CD4-positive, alpha-beta T cell treated with Interleukin-17A for 1 hour (primary cell): Measurements from ENCODE around the gene NRP1.
"Not testable (repeated sequence)": the region's sequence is repeated elsewhere in the genome, so short reads cannot be mapped to it uniquely, and the experiment has no call there.

Source experiments
- DNase-seq: peaks from one replicate; pipeline ENCODE4 v3.0.0-alpha.2; 2020

The NRP1 gene

DNA sequence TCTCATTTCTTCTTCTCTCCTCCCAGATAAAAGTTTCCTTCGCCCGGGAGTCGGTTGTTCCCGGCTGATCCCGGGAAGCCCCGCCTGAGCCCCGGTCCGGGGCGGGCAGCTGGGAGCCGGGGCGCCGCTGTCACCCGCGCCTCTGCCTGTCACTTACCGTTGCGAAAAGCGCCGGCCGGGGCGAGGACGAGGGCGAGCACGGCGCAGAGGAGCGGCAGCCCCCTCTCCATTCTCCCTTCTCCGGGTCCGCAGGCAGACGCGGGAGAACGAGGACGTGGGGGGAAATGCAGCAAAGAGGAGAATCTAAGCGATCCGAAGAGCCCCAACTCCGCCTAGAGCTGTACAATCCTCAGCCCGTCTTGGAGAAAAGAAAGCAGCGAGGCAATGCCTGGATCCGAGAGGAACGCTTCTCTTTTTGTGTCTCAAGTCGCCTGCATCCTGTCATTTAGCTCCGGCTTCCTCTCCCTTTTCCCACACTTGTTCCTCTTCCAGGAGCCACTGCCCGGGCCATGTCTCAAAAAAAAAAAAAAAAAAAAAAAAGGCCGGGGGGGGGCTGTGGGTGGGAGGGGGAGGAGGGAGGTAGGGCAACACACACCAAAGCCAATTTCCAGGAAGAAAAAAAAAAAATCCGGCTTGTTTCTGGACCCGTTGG lies at the start of gene NRP1:
NRP1 (minus strand) TSS at position 515 of the 652 bp plus-strand sequence; CDS start at position 230, 285 bp downstream.
- no peak for DNase-seq

DNA sequence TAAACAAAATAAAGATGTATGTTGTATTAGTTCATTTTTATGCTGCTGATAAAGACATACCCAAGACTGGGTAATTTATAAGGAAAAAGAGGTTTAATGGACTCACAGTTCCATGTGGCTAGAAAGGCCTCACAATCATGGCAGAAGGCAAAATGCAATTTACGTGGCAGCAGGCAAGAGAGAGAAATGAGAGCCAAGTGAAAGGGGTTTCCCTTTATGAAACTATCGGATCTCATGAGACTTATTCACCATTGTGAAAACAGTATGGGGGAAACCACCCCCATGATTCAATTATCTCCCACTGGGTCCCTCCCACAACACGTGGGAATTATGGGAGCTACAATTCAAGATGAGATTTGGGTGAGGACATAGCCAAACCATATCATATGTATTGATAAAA lies 49.7 kb upstream of the NRP1 start:
- not testable (repeated sequence) for DNase-seq

DNA sequence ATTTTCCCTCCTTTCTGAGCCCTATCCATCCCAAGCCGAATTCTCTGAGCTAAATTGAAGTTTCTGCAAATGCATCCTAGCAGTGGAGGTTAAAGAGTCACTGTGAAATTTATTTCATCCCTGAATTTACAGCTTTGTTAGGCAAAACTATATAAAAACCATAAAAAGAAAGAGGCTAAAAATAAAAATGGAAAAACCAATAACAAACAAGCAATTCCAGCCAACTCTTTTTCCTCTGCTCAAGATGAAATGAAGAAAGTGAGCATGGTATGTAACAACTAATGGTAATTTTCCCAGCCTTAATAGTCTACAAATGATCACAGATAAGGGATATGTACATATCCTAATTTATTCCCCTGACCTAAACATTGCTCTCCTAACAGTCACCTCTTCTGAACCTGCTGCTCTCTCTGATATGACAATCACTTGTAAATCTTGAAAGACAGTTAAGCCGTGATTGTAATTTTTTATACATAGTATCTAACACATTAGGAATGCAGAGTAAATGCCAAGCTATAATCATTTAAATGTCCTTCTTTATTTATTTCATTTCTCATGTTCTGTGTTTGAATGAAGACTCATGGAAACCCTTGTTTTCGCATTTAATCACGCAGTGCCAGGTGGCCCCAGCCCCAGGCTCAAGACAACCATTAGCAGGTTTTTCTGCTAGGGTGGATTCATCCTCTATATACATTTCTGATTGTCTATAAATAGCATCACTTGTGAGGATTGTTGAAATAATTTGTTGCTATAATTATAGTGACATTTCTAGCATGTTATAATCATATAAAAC lies 48.6 kb upstream of the NRP1 start:
- no peak for DNase-seq

DNA sequence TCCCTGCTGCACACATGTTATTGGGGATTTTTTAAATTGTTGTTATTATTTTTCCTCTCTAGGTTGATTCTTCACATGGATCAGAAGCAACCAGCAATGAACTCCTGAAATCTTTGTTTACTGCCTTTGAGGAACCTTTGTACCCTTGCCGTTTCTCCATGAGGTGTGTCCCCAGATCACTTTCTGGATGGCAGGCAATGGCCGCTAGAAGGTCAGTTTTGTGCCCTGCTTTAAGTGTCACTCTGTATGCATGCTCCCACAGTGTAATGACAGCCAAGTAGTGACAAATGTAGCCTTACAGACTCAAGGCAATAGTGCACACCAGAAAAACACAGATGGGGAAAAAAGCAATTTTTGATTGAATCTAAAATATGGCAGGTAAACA lies 47.7 kb upstream of the NRP1 start:
- no peak for DNase-seq

DNA sequence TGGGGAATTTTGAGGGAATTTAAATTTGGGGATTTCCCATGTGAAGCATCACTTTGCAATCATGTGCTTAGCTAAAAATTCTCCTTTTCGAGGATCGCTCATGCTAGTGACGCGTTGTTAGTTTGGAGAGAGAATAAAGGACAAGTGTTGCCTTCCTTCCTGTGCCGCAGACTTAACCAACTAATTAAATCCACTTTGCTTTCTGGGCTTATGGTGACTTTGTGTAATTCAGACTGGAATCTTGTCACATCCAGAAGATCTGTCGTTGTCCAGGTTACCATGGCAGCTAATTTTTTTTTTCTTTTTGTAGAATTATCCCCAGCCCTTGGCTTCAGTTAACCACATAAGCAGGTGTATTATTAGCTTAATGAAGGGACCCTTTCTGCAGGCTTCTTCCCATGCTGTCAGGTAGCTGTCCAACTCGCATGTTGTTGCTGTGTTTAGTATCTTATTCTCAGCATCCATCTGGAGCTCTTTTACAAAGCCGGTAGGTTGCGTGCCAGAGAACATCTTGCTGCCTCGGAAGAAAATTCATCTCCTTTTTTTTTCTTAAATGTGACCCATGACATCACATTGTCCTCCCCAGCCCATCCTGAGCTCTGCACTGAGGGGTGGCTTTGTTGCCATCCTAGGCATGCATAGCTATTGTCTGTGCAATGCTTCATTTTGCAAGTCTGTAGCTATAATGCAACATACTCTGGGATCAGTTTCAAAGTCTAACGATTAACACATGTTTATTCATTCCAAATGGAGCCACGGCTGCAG lies 47.2 kb upstream of the NRP1 start:
- no peak for DNase-seq

DNA sequence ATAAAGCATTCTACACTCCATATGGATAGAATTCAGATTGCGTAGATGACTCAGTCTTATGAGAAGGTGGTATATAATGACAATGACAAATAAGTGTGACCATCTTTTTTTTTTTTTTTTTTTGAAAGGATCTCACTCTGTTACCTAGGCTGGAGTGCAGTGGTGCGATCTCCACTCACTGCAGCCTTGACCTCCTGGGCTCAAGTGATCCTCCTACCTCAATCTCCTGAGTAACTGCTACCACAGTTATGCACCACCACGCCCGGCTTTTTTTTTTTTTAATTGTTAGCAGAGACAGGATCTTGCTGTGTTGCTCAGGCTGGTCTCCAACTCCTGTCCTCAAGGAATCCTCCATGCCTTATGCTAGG lies 43.2 kb upstream of the NRP1 start:
- no peak for DNase-seq

DNA sequence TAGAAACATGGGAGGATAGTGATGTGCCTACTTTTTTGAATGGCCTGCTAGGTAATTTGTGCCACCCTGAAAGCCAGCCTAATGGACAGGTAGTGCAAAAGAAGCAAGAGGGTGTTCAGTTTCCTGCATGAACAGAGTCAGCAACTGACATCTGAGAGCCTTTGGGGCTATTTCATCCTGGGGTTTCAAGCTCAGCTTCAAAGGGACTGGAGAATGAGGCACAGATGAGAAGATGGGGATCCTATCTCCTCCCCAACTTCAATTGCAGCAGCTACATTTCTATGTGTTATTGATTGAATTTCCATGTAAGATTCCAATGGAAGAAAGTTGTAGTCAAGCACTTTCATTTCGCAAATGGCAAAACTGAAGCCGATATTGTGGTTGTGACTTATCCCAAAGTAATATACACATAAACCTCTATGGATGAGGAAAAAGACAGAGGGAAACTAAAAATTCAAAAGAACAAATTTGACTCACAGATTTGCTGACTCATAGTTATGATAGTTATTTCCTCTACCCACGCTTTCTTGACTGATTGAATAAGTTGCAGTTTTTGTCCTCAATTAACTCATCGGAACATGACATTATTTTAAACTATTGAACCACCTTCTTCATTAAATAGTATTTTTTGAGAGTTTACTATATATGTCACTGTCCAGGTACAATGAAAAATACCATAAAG lies 42.6 kb upstream of the NRP1 start:
- DNase-seq = no peak

DNA sequence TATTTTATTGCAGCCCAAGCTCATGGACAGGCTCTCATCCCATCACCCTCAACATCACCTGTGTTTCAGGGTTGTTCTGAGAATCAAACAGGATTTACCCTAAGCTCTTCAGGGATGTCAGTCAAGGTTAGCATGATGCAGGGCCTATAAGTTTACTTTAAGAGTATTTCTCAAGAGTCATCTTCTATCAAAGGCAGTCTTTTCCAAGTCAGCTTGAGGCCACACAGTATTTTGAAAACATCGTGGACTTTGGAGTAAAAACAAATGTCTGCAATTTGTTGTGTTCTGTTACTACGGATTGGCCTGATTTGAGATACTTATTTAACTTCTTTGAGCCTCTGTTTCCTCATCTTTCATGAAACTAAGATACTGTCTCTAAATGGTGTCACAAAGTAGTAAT lies 42.0 kb upstream of the NRP1 start:
- no peak for DNase-seq

DNA sequence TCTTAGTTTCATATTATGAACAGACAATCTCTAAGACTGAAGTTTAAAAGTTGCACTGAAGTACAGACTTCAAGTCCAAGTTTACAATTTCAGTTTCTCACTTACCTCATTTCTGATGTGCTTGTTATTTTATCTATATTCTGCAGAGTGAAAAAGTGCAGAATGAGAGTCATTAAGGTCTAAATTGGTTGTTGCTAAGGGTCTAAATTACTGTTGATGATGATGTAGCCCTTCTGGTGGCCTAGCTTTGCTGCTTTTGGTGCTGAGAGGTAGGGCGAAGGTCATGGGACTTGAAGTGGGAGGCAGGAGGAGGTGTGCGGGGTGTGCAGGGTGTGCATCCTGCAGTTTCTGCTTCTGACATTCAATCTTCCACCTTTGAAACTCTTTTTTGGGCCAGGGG lies 38.8 kb upstream of the NRP1 start:
- no peak for DNase-seq

DNA sequence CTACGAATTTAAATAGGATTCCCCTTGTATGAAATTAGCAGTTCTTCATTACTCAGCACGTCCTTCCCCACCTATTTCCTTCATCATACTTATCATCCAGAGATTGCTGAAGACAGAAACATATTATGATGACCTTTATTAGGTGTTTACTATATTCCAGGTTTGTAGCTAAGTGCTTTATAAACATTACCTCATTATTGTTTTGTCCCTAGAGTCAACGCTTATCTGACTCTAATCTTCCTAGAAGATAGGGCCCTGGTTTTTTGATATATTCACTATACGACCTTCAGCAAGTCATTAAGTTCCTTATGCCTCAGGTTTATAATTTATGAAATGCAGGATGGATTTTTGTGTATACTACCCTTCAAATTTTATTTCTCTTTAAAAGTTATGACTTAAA lies 36.8 kb upstream of the NRP1 start:
- no peak for DNase-seq

DNA sequence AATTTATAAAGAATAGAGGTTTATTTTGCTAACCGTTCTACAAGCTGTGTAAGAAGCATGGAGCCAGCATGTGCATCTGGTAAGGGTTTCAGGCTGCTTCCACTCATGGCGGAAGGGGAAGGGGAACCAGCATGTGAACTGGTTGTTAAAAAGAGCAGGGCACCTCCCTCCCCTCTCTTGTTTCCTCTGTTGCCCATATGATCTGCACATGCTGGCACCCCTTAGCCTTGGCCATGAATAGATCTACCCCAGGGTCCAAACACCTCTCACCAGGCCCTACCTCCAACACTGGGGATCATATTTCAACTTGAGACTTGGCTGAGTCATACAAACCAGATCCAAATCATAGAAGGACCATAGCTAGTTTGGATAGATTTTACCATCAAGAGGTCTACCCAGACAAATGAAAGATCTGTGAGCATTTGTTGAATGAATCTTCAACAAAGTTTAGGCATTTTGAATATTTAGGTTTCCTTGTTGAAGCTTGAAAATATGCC lies 36.0 kb upstream of the NRP1 start:
- no peak for DNase-seq

DNA sequence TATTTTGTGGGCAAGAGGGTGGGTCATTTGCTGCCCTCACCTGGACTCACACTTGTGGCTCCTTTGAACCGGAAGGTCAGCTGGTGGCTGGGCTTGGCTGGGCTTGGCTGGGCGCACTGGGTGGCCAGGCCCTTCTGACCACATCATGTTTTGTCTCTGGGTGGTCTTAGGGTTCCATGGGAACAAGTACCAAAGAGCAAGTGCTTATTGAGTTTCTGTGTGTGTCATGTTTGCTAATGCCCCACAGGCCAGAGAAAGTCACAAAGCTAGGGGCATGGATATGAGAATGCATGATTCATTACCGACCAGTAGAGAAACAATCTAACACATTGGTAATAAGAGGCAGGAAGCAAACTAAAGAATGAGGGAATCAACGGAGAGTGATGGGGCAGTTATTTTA lies 33.6 kb upstream of the NRP1 start:
- no peak for DNase-seq

DNA sequence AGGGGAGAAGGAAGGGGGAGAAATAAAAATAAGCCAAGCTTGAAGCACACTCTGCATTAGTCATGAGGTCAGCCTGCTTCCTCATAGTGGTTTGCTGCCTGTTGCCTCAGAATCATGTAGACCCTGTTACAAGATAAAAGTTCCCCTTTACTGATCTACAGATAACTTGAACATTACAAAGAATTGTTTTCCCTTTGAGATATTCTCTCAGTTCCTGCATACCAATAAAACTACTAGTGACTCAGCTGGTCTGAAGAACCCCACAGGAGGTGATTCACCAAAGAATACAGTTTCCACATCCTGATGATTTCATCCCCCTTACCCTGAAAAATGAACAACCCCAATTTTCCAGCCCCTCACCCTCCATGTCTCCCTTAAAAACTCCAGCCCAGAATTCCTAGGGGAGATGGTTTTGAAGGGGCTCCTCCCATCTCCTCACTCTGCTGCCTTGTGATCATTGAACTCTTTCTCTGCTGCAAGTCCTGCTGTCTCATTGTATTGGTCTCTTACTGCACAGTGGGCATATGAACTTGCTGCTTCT lies 31.5 kb upstream of the NRP1 start:
- DNase-seq = no peak

DNA sequence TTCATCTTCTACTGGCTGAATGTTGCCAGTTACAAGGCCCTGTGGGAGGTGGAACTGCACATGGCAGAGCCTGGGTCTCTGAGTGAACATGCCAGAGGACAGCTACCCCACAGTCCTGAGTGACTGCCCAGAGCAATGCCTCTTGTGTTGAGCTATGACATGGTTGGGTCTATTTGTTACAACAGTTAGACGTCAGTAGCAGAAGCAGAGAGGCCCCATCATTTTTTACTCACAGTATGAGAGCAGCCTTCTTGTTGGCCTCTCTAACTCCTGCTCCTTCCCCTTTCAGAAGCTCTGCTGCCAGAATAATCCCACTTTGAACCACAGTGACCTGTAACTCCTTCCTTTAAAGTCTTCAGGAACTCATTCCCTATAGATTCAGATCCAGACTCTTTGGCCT lies 30.8 kb upstream of the NRP1 start:
- DNase-seq = no peak

DNA sequence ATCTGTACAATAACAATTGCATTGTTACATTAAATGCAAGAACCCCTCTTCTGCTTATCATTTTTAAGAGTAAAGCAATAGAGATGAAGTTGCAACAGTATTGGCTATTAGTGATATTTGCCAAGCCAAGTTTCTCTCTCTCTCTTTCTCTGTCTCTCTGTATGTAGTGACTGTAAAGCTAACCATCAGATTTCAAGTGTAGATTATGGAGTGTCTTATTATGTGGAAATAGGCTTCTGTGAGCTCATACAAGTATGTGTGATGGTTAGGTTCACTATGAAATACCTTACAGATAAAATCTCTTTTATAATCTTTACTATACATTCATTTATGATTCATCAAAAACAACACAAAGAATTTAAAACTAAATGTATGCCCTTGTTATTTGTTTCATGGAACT lies 28.6 kb upstream of the NRP1 start:
- no peak for DNase-seq

DNA sequence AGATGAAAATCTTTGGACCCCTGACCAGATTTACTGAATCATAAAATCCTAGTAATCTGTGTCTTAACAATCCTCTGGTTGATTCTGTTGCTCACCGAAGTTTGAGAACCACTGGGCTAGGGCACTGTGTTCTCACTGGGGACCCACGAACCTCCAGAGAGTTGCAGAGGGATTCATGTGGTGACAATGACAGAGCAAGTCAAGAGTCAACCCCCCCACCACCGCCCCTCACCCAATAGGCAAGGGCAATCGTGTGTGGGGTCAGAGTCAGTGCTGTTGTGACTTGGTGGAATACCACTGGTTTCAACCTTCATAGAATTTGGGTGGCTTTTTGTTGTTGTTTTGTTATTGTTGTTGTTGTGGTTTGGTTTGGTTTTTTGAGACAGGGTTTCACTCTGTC lies 23.5 kb upstream of the NRP1 start:
- no peak for DNase-seq

DNA sequence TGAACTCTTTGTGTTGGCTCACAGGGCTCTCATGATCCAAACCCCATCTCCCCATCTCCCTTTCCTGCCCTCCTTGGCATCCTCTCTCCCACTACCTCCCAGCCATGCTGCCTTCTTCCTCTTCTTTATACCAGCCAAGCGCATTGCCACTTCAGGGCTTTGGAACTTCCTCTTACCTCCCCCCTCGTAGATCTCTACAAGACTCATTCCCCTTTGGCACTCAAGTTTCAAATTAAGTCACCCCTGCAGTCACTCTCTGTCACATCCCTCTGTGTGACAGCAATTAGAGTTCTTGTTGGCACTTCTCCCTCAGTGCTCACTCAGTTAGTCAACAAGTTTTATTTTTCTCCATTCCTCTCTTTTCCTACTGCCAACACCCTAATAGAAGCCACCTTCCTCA lies 20.8 kb upstream of the NRP1 start:
- no peak for DNase-seq

DNA sequence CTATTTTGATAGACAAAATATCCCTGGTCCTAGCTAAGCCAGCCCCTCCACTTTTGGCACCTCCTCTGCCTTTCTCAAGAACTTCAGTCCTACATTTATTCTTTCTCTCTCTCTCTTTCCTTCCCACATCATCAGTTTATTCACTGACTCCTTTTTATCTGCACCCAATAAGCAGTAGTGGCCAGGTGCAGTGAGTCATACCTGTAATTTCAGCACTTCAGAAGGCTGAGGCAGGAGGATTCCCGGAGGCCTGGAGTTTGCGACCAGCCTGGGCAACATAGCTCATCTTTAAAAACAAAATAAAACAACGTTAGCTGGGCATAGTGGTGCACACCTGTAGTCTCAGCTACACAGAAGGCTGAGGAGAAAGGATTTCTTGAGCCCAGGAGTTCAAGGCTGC lies 19.4 kb upstream of the NRP1 start:
- DNase-seq = no peak

DNA sequence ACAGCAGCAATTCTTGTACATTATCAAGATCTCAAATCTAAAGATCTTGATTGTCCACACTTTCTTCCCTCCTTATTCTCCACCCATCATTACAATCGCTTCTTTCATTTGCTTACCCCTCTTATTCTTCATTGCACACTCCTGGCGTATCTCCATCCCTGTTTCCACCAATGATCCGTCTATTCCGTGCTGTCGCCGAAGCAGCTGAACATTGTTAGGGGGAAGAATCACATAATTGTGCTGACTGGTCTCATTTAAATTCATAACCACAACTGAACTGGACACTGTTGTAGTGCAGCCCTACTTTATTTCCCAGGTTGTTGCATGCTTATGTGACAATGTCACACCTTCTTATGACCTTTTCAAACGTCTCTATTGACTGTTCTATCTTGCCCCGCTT lies 18.9 kb upstream of the NRP1 start:
- no peak for DNase-seq

DNA sequence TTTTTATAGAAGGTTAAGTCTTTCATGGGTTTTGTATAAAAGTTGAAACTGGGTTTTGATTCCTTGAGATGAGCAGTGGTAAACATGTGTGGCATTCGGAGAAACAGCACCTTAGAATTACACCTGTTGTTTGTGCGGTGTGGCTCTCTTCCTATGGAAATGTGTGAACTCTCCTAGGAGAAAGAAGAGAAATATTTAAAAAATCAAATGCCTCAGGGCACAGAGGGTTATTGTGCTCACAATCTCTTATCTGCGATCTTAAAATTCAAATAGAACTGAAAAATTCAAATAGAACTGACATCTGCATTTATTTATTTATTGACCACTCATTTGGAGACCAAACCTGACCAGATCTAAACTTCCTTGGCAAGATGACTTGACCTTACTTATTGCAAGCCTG lies 18.1 kb upstream of the NRP1 start:
- no peak for DNase-seq

DNA sequence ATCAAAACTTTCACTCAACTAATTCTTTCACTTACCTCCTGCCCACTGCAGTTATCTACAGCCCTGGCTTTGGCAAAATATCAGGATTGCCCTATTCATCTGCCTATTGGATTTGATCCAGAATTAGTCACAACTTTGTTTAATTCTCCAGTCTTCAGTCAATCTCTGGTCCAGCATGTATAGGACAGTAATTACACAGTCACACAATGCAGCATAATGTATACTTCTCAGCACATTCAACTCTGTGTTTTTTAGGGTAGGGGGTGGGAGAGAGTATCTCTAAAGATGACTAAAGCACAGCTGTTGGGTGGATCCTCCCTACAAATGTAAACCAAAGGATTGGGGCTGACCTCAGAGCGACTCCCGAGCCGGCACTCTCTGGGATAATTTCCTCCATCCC lies 17.7 kb upstream of the NRP1 start:
- DNase-seq = no peak

DNA sequence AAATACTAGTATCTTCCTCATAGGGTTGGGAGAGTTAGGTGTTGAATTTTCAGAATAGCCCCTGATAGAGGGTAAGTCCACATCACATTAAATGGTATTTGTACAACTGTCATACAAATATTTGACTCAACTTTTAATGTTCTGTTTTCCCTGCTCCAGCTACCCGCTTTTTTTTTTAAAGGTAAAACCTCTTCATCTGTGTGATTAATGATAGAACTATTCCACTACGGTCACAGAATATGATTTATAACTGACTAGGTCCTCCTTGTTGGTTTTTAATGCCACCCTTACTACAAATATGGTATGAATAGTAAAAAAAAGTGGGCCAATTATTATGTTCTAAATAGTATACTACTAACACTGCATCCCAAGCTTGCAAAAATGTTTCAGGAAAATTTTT lies 15.6 kb upstream of the NRP1 start:
- no peak for DNase-seq

DNA sequence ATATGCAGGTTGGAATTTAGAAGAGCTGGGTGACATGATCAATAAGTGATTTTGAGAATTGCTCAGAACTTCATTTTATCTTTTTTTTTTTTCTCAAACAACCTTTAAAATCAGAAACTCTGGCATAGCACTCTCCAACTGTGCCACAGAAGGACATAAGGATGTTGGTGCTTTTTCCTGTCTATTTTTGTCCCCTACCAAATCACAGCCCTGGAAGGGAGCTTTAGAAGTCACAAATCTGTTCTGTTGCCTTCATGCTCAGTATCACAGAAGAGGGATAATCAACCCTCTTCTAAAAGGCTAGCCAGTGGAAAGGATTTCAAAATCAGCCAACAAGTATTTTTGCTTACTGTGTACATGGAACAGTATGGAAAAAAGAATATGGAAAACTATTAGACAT lies 14.8 kb upstream of the NRP1 start:
- DNase-seq = no peak
